ENCODE data around the gene SUSD6.

The SUSD6 gene

DNA sequence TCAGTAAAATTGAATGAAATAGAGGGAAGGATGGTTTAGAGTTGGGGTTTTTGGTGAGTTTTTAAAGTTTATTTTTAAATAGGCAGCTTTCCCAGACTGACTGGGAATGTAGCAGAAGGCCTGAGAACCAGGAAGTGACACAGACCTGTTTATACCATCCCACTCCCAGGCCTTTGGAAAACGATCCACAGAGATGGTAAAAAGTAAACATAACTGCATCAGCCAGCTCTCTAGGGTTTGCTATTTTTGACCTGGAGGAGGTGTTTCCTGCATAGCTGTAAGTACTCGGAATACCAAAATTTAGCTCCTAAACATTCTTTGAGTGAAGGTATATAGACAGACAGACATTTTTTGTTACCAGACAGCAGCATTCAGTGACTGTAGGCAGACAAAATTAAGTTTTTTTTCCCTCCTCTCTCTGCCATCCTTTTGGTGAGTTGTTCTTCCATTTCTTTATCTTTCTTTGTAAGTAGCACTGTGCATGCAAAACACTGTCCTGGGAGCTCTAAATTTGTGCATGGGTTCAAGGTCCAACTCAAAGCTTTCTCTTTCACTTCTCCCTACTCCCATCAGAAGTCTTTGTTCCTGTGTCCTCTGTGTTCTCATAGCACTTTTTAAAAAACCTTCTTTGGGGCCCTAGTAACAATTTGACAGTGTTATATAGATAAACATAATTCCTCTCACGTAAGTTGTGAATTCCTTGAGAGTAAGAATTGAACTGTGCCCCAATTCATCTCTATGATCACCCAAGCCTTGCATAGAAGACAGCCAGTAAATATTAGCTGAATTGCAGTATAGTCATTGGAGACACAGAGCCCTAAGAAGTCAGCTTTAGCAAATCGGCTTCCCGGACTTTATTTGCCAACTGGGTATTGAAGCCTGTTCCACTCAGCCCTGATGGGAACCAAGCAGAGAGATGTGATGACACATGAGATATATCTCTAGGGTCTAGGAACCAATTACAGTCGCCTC is 37.4 kb downstream of the SUSD6 start:
- FAIRE-seq: no peak
- no peak for DNase-seq (ENCODE audit: insufficient read length, low spot score)
- TF ChIP-seq, protein P1, sequence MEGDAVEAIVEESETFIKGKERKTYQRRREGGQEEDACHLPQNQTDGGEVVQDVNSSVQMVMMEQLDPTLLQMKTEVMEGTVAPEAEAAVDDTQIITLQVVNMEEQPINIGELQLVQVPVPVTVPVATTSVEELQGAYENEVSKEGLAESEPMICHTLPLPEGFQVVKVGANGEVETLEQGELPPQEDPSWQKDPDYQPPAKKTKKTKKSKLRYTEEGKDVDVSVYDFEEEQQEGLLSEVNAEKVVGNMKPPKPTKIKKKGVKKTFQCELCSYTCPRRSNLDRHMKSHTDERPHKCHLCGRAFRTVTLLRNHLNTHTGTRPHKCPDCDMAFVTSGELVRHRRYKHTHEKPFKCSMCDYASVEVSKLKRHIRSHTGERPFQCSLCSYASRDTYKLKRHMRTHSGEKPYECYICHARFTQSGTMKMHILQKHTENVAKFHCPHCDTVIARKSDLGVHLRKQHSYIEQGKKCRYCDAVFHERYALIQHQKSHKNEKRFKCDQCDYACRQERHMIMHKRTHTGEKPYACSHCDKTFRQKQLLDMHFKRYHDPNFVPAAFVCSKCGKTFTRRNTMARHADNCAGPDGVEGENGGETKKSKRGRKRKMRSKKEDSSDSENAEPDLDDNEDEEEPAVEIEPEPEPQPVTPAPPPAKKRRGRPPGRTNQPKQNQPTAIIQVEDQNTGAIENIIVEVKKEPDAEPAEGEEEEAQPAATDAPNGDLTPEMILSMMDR (IDR thresholded peaks at IDR 0.05; ENCODE audit: insufficient read depth, missing control alignments): no peak

DNA sequence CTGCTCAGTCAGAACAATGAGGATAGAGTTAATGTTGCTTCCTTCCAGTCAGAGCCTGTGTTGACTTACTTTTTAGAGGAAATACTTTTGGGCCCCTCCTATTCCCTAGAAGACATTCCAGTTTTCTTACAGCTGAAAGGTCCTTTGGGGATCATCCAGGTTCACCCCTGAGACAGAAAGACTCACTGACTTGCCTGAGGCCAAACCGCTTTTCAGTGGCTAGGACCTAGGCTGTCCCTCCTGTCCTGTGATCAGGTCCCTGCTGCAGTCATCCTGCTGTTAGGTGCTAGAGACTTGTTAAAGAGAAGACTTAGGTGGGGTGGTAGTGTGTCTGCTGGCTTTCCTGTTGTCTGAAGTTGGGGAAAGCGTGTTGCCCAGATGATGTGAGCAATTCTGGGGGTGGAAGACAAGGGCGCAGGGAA is 39.6 kb downstream of the SUSD6 start:
- TF ChIP-seq, protein P1 (IDR thresholded peaks at IDR 0.05; ENCODE audit: insufficient read depth, missing control alignments): no peak
- FAIRE-seq (no peak), DNase-seq (ENCODE audit: insufficient read length, low spot score) (no peak)

DNA sequence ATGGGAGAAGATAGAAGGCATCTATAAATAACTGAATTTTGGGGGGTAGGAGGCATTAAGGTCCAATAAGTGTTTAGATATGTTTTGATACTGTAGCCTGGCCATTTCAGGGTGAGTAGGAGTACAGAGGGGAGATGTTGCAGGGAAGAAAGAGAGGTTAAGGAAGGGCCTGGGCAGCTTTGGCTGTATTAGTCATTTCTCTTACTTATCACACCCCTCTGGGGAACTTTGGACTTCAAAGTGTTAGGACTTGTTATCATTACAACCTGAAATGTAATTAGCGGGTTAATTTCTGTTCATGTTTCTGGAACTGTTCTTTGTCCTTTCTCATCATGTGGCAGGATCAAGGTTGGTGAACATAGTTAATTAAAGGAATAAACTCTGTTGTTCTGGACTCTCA is 40.3 kb downstream of the SUSD6 start:
- TF ChIP-seq, protein P1 (IDR thresholded peaks at IDR 0.05; ENCODE audit: insufficient read depth, missing control alignments): no peak
- no peak for DNase-seq (ENCODE audit: insufficient read length, low spot score)
- FAIRE-seq: no peak

DNA sequence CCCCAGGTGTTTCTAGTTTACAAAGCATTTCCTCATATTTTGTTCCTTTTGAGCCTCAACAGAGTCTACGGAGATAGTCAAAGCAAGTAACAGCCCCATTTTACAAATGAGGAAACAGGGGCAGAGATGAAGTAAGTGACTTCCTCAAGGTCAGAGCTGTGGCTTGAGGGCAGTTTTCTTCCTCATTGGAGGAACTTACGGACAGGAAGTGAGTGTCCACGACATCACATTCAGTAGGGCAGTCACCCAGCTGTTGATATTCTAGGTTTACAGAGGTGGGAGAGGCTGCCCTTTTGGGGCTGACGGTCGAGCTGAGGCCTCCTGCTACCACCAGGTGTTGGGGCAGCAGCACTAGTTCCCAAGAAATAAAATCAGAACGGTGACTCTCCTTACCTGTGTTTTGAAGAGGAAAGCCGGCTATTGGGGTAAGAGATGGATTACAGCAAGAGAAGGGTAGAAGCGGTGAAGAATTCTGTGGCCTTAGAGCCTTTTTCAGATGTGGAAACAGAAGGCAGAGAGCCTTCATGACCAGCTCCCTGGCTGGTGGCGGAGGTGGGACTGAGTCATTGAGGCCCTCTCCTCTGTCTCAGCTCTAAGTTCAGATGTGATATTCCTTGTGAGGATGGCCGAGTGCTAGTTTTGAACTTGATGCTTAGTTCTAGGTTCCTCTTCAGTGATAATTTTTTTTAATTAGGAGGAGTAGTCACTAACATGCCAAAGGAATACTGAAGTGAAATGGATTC is 41.7 kb downstream of the SUSD6 start:
- FAIRE-seq (no peak), DNase-seq (ENCODE audit: insufficient read length, low spot score) (no peak)
- TF ChIP-seq, protein P1 (IDR thresholded peaks at IDR 0.05; ENCODE audit: insufficient read depth, missing control alignments): no peak

DNA sequence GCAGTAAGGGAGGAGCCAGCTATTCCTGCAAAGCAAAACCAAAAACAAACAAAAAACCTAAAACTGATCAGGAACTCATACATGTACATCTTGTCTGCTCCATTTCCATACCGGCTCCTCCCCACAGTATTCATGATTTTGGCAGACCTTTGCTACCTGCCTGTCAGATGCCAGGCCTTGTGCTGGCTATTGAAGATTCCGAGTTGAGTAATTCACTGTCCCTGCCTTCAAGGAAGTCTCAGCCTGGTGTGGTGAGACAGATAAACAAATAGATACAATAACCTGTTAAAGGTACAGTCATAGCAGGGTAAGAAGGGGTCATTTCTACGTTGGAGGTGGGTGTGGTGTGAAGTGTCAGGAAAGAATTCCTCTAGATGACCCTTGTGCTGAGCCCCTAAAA is 42.7 kb downstream of the SUSD6 start:
- FAIRE-seq (no peak), DNase-seq (ENCODE audit: insufficient read length, low spot score) (no peak)
- TF ChIP-seq, protein P1 (IDR thresholded peaks at IDR 0.05; ENCODE audit: insufficient read depth, missing control alignments): no peak

DNA sequence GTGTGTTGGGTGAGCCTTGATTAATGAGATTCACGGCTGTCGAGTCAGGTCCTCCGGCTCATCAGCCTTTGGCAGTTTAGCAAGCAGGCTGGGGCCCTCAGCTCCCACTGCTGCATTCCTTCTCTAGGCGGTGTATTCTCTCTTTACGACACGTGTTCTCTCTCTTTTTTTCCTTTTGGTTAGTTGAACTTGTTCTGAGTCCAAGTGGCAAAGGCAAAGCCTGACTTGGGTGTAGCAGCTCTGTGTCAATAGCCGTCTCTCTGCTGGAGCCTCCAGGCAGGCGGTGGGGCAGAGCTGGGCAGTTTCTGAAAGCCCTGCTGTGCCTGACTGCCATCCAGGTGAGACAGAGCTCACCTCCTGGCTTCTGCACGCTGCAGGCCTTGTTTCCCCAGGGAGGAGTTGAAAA is 46.6 kb downstream of the SUSD6 start:
- FAIRE-seq (no peak), DNase-seq (ENCODE audit: insufficient read length, low spot score) (no peak)

More for the DNA sequence above, 46.6 kb downstream of the SUSD6 start:
- TF ChIP-seq, protein P1 (IDR thresholded peaks at IDR 0.05; ENCODE audit: insufficient read depth, missing control alignments): no peak
